Heart right ventricle (tissue), 16 donors: ENCODE measurements around the gene SVOP. TPM values are rescaled to one million over a fixed set of nuclear protein-coding genes. Genes with fewer than 3 reads are reported as not detected.

Experiments used
- ATAC-seq, 8 donors: fragments of 200-7000 bp; cut with Tn5 transposase; one replicate each; pipeline ENCODE4 v1.9.1; 2020; ENCODE audit warnings: mild to moderate bottlenecking in 8 of 8, moderate library complexity in 8 of 8, moderate number of reproducible peaks in 1 of 8
- DNase-seq, 2 donors: peaks; one replicate each; pipeline ENCODE4 v3.0.0-alpha.2; 2020
- H3K27ac ChIP-seq, 10 donors: fragments of 200-600 bp; sonication (generic) in 2 of 10; one replicate each; pipeline versions ENCODE4 v1.5.0 to v1.8.0; 2020 to 2022; ENCODE audit warnings: mild to moderate bottlenecking in 3 of 10
- H3K27me3 ChIP-seq, 7 donors: fragments of 200-600 bp; one replicate each; pipeline ENCODE4 v1.8.0; 2021 to 2022; ENCODE audit warnings: mild to moderate bottlenecking in 2 of 7
- H3K36me3 ChIP-seq, 9 donors: fragments of 200-600 bp; sonication (generic) in 1 of 9; one replicate each; pipeline versions ENCODE4 v1.5.0 to v1.8.0; 2020 to 2022; ENCODE audit warnings: mild to moderate bottlenecking in 2 of 9
- H3K4me1 ChIP-seq, 9 donors: fragments of 200-600 bp; sonication (generic) in 1 of 9; one replicate each; pipeline versions ENCODE4 v1.5.0 to v1.8.0; 2020 to 2022; ENCODE audit warnings: mild to moderate bottlenecking in 4 of 9
- H3K4me3 ChIP-seq, 10 donors: fragments of 200-600 bp; sonication (generic) in 2 of 10; one replicate each; pipeline versions ENCODE4 v1.5.0 to v1.8.0; 2020 to 2022; ENCODE audit warnings: mild to moderate bottlenecking in 7 of 10, moderate library complexity in 2 of 10
- H3K9me3 ChIP-seq, 11 donors: fragments of 200-600 bp in 10 of 11; sonication (generic) in 2 of 11; one replicate each; pipeline versions ENCODE4 v1.5.0 to v1.8.0; 2013 to 2022; ENCODE audit warnings: mild to moderate bottlenecking in 2 of 11, control low read depth in 1 of 11, moderate library complexity in 1 of 11
- WGBS, 2 donors: extraction: QIAGEN DNeasy Blood & Tissue Kit; methylation state at CpG; one replicate each; pipeline ENCODE4 v1.1.7; 2013; ENCODE audit warnings: inconsistent platforms in 1 of 2; 5-methylcytosine and 5-hydroxymethylcytosine counted together
- intact Hi-C, 10 donors: fragments of 100-400 bp; cut with DNase I; formaldehyde crosslinking; loops; one replicate each; pipeline versions ENCODE4 v1.11.1 to v1.14.2; 2022
- polyA plus RNA-seq, 2 donors: library from polyadenylated mRNA; stranded (reverse); fragments of 200-250 nt; gene quantifications; one replicate each; pipeline ENCODE4 v1.2.3, GENCODE V29; 2013
- total RNA-seq, 10 donors: library from RNA; stranded (reverse); fragmentation: NEBNext Ultra II Directional in 3 of 10; extraction: Animal tissue kit (Norgen Biotek cat#: 25700) in 3 of 10; gene quantifications; one replicate each; pipeline versions ENCODE4 v1.2.1 to v1.2.4, GENCODE V29; 2021 to 2023
- TF ChIP-seq, protein P1 (sequence below), 9 donors: fragments of 200-600 bp; sonication (generic) in 2 of 9; IDR thresholded peaks; one replicate each; pipeline versions ENCODE4 v1.5.0 to v1.8.0; 2021 to 2022; ENCODE audit warnings: antibody characterized with exemption in 9 of 9, mild to moderate bottlenecking in 5 of 9, moderate library complexity in 1 of 9
- donor health status: Arrhythmogenic right ventricular cardiomyopathy.
- donor health status: ischemic (EF 13 %, LVEDD 7.1; RV severe dilation, severe dysfunction).
- donor health status: healthy with polysubstance abuse.
- donor health status: DM: no; HTN: yes; CAD: no.
- donor health status: DM: no; HTN: no; CAD: no.
- donor health status: ischemic (EF 25% LVEDD 6.9; RV normal size, moderate dysfunction).
- donor health status: ischemic (EF 25% LVEDD 5.7; RV mildly dilated, moderate dysfunction).
- donor health status: healthy.
- donor health status: DM: yes; HTN: yes; CAD: no.
- donor health status: Ischemic cardiomyopathy.
- donor health status: ischemic (EF 35%, LVEDD 5.7; RV mildly dilated, moderate dysfunction).
- donor health status: nonischemic (EF 11% LVEDD 7.7; RV severe dilation, severe dysfunction).
- donor health status: DM: yes; HTN: yes; CAD: no.
- donor health status: PGD.
- donor health status: ischemic (EF 29% LVEDD 5.4; RV normal size, mild dysfunction).
- donor health status: nonischemic (EF 23%, LVEDD 6.1; RV moderate dilation, normal function).

Gene SVOP
- total and polyA plus RNA-seq, 12 donors, result 0.17 to 2.8 (median 2.0) TPM

DNA sequence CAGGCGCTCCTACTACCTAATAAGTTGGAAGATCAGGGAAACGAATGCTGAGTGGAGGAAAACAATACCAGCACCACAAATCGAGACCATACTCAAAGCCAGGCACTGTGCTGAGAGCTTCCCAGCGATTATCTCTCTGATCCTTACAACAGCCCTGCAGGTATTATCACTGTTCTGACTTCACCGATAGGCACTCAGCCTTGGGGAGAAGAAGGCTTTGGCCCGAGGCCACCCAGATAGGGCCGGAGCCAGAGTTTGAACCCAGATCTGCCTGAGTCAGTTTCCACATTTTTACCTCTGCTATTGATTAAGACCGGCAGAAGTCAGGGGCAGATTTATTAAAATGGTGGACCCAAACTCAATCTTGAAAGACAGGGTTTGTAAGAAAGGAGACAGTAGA lies 4.9 kb downstream of the SVOP start:
- intact Hi-C loops, result no loop called here
- H3K27me3 ChIP-seq, result peaks cover 0 to 16% (median 0%) of the 10 kb centered on the region in 7 donors
- H3K36me3 ChIP-seq, result no peaks in the 10 kb centered on the region
- TF ChIP-seq, protein P1, sequence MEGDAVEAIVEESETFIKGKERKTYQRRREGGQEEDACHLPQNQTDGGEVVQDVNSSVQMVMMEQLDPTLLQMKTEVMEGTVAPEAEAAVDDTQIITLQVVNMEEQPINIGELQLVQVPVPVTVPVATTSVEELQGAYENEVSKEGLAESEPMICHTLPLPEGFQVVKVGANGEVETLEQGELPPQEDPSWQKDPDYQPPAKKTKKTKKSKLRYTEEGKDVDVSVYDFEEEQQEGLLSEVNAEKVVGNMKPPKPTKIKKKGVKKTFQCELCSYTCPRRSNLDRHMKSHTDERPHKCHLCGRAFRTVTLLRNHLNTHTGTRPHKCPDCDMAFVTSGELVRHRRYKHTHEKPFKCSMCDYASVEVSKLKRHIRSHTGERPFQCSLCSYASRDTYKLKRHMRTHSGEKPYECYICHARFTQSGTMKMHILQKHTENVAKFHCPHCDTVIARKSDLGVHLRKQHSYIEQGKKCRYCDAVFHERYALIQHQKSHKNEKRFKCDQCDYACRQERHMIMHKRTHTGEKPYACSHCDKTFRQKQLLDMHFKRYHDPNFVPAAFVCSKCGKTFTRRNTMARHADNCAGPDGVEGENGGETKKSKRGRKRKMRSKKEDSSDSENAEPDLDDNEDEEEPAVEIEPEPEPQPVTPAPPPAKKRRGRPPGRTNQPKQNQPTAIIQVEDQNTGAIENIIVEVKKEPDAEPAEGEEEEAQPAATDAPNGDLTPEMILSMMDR (IDR thresholded peaks at IDR 0.05), result no peak
- DNase-seq (no peak), ATAC-seq (no peak)
- H3K9me3 ChIP-seq, result no peaks in the 10 kb centered on the region
- H3K4me3 ChIP-seq, result no peak overlapping the region
- H3K4me1 ChIP-seq, result peaks cover 0 to 8% (median 0%) of the 10 kb centered on the region in 9 donors
- 64 to 65% methylated on average over 8 of the region's 8 CpGs for WGBS, 2 donors
- H3K27ac ChIP-seq, result no peak overlapping the region

DNA sequence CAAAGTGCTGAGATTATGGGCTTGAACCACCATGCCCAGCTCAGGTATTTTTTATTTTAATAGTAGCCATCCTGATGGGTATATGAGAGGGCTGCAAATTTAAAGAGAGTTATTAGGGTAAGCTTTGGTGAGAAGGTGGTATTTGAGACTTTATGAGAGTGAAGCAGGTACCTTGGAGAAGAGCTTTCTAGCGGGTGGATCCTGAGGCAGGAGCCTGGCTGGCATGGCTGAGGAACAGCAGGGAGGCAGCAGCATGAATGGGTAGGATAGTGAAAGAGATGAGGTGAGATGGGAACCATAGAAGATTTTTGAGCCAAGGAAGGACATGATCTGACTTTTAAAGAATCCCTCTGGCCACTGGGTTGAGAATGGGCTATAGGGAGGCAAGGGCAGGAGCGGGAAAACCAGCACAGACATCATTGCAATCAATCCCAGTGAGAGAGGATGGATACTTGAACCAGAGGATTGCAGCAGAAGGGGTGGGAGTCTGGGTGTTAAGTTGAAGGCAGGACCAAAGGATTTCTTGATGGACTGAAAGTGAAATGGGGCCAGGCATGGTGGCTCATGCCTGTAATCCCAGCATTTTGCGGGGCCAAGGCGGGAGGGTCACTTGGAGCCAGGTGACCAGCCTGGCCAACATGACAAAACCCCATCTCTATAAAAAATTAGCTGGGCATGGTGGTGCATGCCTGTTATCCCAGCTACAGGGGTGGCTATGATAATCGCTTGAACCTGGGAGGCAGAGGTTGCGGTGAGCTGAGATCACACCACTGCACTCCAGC lies 5.7 kb downstream of the SVOP start:
- TF ChIP-seq, protein P1 (IDR thresholded peaks at IDR 0.05), result no peak

DNA sequence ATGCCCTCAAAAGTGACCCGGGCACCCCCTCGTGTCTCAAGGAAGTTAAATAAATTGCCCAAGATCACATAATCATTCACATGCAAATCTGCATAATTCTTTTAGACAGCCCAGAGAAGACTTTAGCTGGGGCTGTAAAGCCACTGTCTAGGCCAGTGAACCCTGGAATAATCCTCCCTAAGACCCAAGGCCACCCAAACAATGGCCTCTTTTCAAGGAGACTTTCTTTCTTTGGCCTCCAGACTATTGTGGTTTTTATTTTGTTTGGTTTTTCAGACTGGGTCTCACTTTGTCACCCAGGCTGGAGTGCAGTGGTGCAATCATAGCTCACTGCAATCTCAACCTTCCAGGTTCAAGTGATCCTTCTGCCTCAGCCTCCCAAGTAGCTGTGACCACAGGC lies 10.6 kb downstream of the SVOP start:
- TF ChIP-seq, protein P1 (IDR thresholded peaks at IDR 0.05), result no peak
- intact Hi-C loops, result no loop called here
- ATAC-seq, result no peak
- H3K4me1 ChIP-seq, result no peaks in the 10 kb centered on the region
- DNase-seq, result no peak
- WGBS, 2 donors, result 79 to 86% methylated on average over 2 of the region's 2 CpGs
- H3K9me3 ChIP-seq, result no peaks in the 10 kb centered on the region
- H3K27me3 ChIP-seq, result peaks cover 0 to 9% (median 0%) of the 10 kb centered on the region in 7 donors
- H3K27ac ChIP-seq, result no peak overlapping the region
- no peaks in the 10 kb centered on the region for H3K36me3 ChIP-seq
- no peak overlapping the region for H3K4me3 ChIP-seq

More for the DNA sequence above, 5.7 kb downstream of the SVOP start:
- H3K9me3 ChIP-seq, result no peaks in the 10 kb centered on the region
- H3K4me3 ChIP-seq, result no peak overlapping the region
- peaks cover 0 to 6% (median 0%) of the 10 kb centered on the region in 9 donors for H3K4me1 ChIP-seq
- H3K27me3 ChIP-seq, result peaks cover 0 to 16% (median 0%) of the 10 kb centered on the region in 7 donors
- DNase-seq (no peak), ATAC-seq (no peak)
- intact Hi-C loops, result no loop called here
- H3K36me3 ChIP-seq, result no peaks in the 10 kb centered on the region
- H3K27ac ChIP-seq, result no peak overlapping the region
- WGBS, 2 donors, result 86 to 92% methylated on average over 6 of the region's 6 CpGs

DNA sequence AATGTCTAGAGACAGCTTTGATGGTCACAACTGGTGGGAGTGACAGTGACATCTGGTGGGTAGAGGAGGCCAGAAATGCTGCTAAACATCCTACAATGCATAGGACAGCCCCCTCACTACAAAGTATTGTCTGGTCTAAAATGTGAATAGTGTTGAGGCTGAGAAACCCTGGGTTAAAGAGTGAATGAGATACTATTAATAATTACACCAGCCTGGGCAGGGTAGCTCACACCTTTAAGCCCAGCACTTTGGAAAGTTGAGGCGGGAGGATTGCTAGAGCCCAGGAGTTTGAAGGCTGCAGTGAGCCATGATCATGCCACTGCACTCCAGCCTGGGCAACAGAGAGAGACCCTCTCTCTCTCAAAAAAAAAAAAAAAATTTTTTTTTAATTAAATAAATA lies 11.1 kb downstream of the SVOP start:
- Histone ChIP-seq H3K9me3 (no peaks in the 10 kb centered on the region), H3K27ac (no peak overlapping the region), H3K4me1 (no peaks in the 10 kb centered on the region), H3K36me3 (no peaks in the 10 kb centered on the region), H3K4me3 (no peak overlapping the region), H3K27me3 (peaks cover 0 to 9% (median 0%) of the 10 kb centered on the region in 7 donors)
- ATAC-seq, result no peak
- intact Hi-C loops, result no loop called here
- no peak for DNase-seq
- TF ChIP-seq, protein P1 (IDR thresholded peaks at IDR 0.05), result no peak
- 91 to 95% methylated on average over 1 of the region's 1 CpG for WGBS, 2 donors
